ENCODE data around the gene UQCRHL.
A peak's percentile ranks its signal among the peaks of the same experiment; 100 is the strongest.
"Not testable (repeated sequence)": the region's sequence is repeated elsewhere in the genome, so short reads cannot be mapped to it uniquely, and the experiment has no call there.

UQCRHL gene

GRCh38 chr1:15836772-15837669 is 29.6 kb upstream of the UQCRHL start:
- no peaks in the 10 kb centered on the region for H3K27me3 ChIP-seq (replicated peaks; ENCODE audit: control insufficient read depth, insufficient read depth, low read length)
- DNase-seq (ENCODE audit: extremely low read depth, insufficient read length): peak; percentile 72
- H3K36me3 ChIP-seq (ENCODE audit: control insufficient read depth, insufficient read depth, low read length): no peaks in the 10 kb centered on the region
- TF ChIP-seq CTCF (IDR thresholded peaks at IDR 0.05; ENCODE audit: insufficient read depth, low read length, poor library complexity, severe bottlenecking): no peak
- H3K4me3 ChIP-seq (replicated peaks; ENCODE audit: low read depth, low read length): peak overlapping the region; percentile 42

- H3K4me3 ChIP-seq (replicated peaks; ENCODE audit: low read depth, low read length): peak overlapping the region; percentile 79
- DNase-seq (ENCODE audit: extremely low read depth, insufficient read length); H3K36me3 ChIP-seq (ENCODE audit: control insufficient read depth, insufficient read depth, low read length); H3K27me3 ChIP-seq (replicated peaks; ENCODE audit: control insufficient read depth, insufficient read depth, low read length): not testable (repeated sequence)
Measured at GRCh38 chr1:15836511-15836771, 29.0 kb upstream of the UQCRHL start.

- DNase-seq (ENCODE audit: extremely low read depth, insufficient read length): peak; percentile 100
- Histone ChIP-seq H3K4me3 (replicated peaks; ENCODE audit: low read depth, low read length) (peak overlapping the region; percentile 79), H3K36me3 (ENCODE audit: control insufficient read depth, insufficient read depth, low read length) (no peaks in the 10 kb centered on the region), H3K27me3 (replicated peaks; ENCODE audit: control insufficient read depth, insufficient read depth, low read length) (no peaks in the 10 kb centered on the region)
- no peak for TF ChIP-seq CTCF (IDR thresholded peaks at IDR 0.05; ENCODE audit: insufficient read depth, low read length, poor library complexity, severe bottlenecking)
Measured at GRCh38 chr1:15835741-15836510, 28.5 kb upstream of the UQCRHL start.

GRCh38 chr1:15835205-15835740 is 27.8 kb upstream of the UQCRHL start:
- Histone ChIP-seq H3K27me3 (replicated peaks; ENCODE audit: control insufficient read depth, insufficient read depth, low read length) (no peaks in the 10 kb centered on the region), H3K4me3 (replicated peaks; ENCODE audit: low read depth, low read length) (peak overlapping the region; percentile 79), H3K36me3 (ENCODE audit: control insufficient read depth, insufficient read depth, low read length) (no peaks in the 10 kb centered on the region)
- DNase-seq (ENCODE audit: extremely low read depth, insufficient read length): no peak
- TF ChIP-seq CTCF (IDR thresholded peaks at IDR 0.05; ENCODE audit: insufficient read depth, low read length, poor library complexity, severe bottlenecking): no peak

- TF ChIP-seq CTCF (IDR thresholded peaks at IDR 0.05; ENCODE audit: insufficient read depth, low read length, poor library complexity, severe bottlenecking): no peak
- Histone ChIP-seq H3K36me3 (ENCODE audit: control insufficient read depth, insufficient read depth, low read length) (no peaks in the 10 kb centered on the region), H3K4me3 (replicated peaks; ENCODE audit: low read depth, low read length) (peak overlapping the region; percentile 79), H3K27me3 (replicated peaks; ENCODE audit: control insufficient read depth, insufficient read depth, low read length) (no peaks in the 10 kb centered on the region)
- peak; percentile 94 for DNase-seq (ENCODE audit: extremely low read depth, insufficient read length)
Measured at GRCh38 chr1:15834406-15835204, 27.2 kb upstream of the UQCRHL start.
